IMR-90 (cell line): Measurements from ENCODE around the gene AMPD3. TPM values are rescaled to one million over a fixed set of nuclear protein-coding genes. Genes with fewer than 3 reads are reported as not detected.

Source experiments
- ATAC-seq: fragments of 200-7000 bp; cut with Tn5 transposase; 2 replicates; pipeline ENCODE4 v1.9.1; 2020; ENCODE audit warnings: low read depth, mild to moderate bottlenecking, moderate library complexity
- BruUV-seq: library from RNA; stranded (reverse); fragments of 400-500 nt; replicated peaks from 2 replicates; lab custom pipeline; 2021; lab: Mats Ljungman, UMichigan
- CTCF ChIA-PET: fragments of 300-600 bp; formaldehyde crosslinking; extraction: SDS; loops from one replicate; lab custom pipeline; 2021; ENCODE audit warnings: antibody characterized with exemption; lab: Yijun Ruan, JAX
- POLR2A ChIA-PET: fragments of 300-600 bp; sonication (Branson Sonifier 250); formaldehyde crosslinking; loops from one replicate; lab custom pipeline; 2022; ENCODE audit warnings: antibody characterized with exemption; ENCODE audit not compliant: unreplicated experiment; lab: Charles Lee
- DNase-seq: peaks from one replicate; pipeline ENCODE4 v3.0.0; 2013
- H2AFZ ChIP-seq: replicated peaks from 2 replicates; pipeline ENCODE3; 2013; ENCODE audit warnings: low read length, mild to moderate bottlenecking; ENCODE audit not compliant: poor library complexity
- H2AK5ac ChIP-seq: 2 replicates; pipeline ENCODE4 v1.6.1; 2013; ENCODE audit warnings: low read depth, low read length, inconsistent platforms
- H2AK9ac ChIP-seq: replicated peaks from 2 replicates; pipeline ENCODE3; 2013; ENCODE audit warnings: mild to moderate bottlenecking, low read depth, low read length, moderate library complexity; ENCODE audit not compliant: poor library complexity
- H2BK120ac ChIP-seq: 2 replicates; pipeline ENCODE4 v1.6.1; 2013; ENCODE audit warnings: low read depth, low read length, inconsistent platforms
- H2BK15ac ChIP-seq: 3 replicates; pipeline ENCODE4 v1.6.1; 2013; ENCODE audit warnings: low read depth, low read length, inconsistent platforms
- H2BK20ac ChIP-seq: 2 replicates; pipeline ENCODE4 v1.6.1; 2013; ENCODE audit warnings: low read depth, mild to moderate bottlenecking, inconsistent platforms, low read length, moderate library complexity
- H2BK5ac ChIP-seq: 2 replicates; pipeline ENCODE4 v1.6.1; 2013; ENCODE audit warnings: mild to moderate bottlenecking, low read depth, low read length, inconsistent platforms; ENCODE audit not compliant: poor library complexity, severe bottlenecking
- H3K14ac ChIP-seq: replicated peaks from 2 replicates; pipeline ENCODE4 v1.6.1; 2013; ENCODE audit warnings: low read depth, low read length, inconsistent platforms
- H3K18ac ChIP-seq: 2 replicates; pipeline ENCODE4 v1.6.1; 2013; ENCODE audit warnings: low read depth, low read length, control low read depth
- H3K23ac ChIP-seq: 2 replicates; pipeline ENCODE4 v1.6.1; 2013; ENCODE audit warnings: low read depth, low read length, inconsistent platforms
- H3K27ac ChIP-seq: 2 replicates; pipeline ENCODE4 v1.5.1; 2013; ENCODE audit warnings: mild to moderate bottlenecking, control low read depth, low read length; ENCODE audit not compliant: insufficient read depth
- H3K27me3 ChIP-seq: 2 replicates; pipeline ENCODE4 v1.6.1; 2013; ENCODE audit warnings: low read length; ENCODE audit not compliant: control insufficient read depth, insufficient read depth
- H3K36me3 ChIP-seq: 2 replicates; pipeline ENCODE4 v1.6.1; 2013; ENCODE audit warnings: low read length, mixed read lengths; ENCODE audit not compliant: control insufficient read depth, insufficient read depth
- H3K4ac ChIP-seq: 2 replicates; pipeline ENCODE4 v1.6.1; 2013; ENCODE audit warnings: low read depth, low read length, inconsistent platforms
- H3K4me1 ChIP-seq: 2 replicates; pipeline ENCODE4 v1.6.1; 2013; ENCODE audit warnings: low read length, mixed read lengths; ENCODE audit not compliant: control insufficient read depth, insufficient read depth
- H3K4me2 ChIP-seq: 2 replicates; pipeline ENCODE4 v1.6.1; 2013; ENCODE audit warnings: low read depth, mild to moderate bottlenecking, control low read depth, low read length, moderate library complexity
- H3K4me3 ChIP-seq: 2 replicates; pipeline ENCODE4 v1.5.1; 2013; ENCODE audit warnings: low read depth, mild to moderate bottlenecking, control low read depth, low read length, moderate library complexity; ENCODE audit not compliant: insufficient read depth
- H3K56ac ChIP-seq: 2 replicates; pipeline ENCODE4 v1.6.1; 2013; ENCODE audit warnings: low read length, inconsistent platforms; ENCODE audit not compliant: insufficient read depth; ENCODE audit errors: extremely low read depth
- H3K79me1 ChIP-seq, 2 experiments: 2 replicates each; pipeline ENCODE4 v1.6.1; 2013; ENCODE audit warnings: low read length in 2 of 2, inconsistent platforms in 1 of 2, low read depth in 1 of 2
- H3K9ac ChIP-seq: 2 replicates; pipeline ENCODE4 v1.6.1; 2013; ENCODE audit warnings: low read depth, low read length, control low read depth
- H3K9me1 ChIP-seq: 2 replicates; pipeline ENCODE4 v1.6.1; 2013; ENCODE audit warnings: low read length, inconsistent platforms; ENCODE audit not compliant: insufficient read depth
- H3K9me3 ChIP-seq: 2 replicates; pipeline ENCODE4 v1.6.1; 2013; ENCODE audit warnings: low read length; ENCODE audit not compliant: control insufficient read depth, insufficient read depth
- H4K20me1 ChIP-seq: 2 replicates; pipeline ENCODE4 v1.6.1; 2013; ENCODE audit warnings: low read length, inconsistent platforms; ENCODE audit not compliant: insufficient read depth
- H4K5ac ChIP-seq: 2 replicates; pipeline ENCODE4 v1.6.1; 2013; ENCODE audit warnings: mild to moderate bottlenecking, low read depth, low read length, control low read depth
- H4K8ac ChIP-seq, 2 experiments: 2 replicates each; pipeline ENCODE4 v1.6.1; 2013; ENCODE audit warnings: low read depth in 2 of 2, low read length in 2 of 2, control low read depth in 1 of 2, inconsistent platforms in 1 of 2
- H4K91ac ChIP-seq: 2 replicates; pipeline ENCODE4 v1.6.1; 2013; ENCODE audit warnings: low read depth, low read length, inconsistent platforms; ENCODE audit not compliant: insufficient read depth
- MAFK ChIP-seq: IDR thresholded peaks from 2 replicates; pipeline ENCODE4 v1.6.1; 2012; ENCODE audit warnings: low read depth, low read length, improper control_type of control experiment
- SMC3 ChIP-seq: fragments of 150-350 bp; IDR thresholded peaks from 2 replicates; pipeline ENCODE4 v1.6.1; 2016; ENCODE audit warnings: low read depth, mild to moderate bottlenecking, antibody characterized with exemption, low read length, moderate library complexity
- dilution Hi-C: fragments of 300-500 bp; cut with HindIII; formaldehyde crosslinking; loops from one replicate; pipeline ENCODE4 v1.14.3; 2018; ENCODE audit warnings: low sequenced_read_pairs; ENCODE audit not compliant: unreplicated experiment
- in situ Hi-C: fragments of 300-500 bp; cut with MboI; formaldehyde crosslinking; loops from 3 replicates; pipeline ENCODE4 v1.14.3; 2019; ENCODE audit warnings: low sequenced_read_pairs, inconsistent platforms, mixed read lengths
- intact Hi-C: fragments of 100-400 bp; cut with micrococcal nuclease; formaldehyde crosslinking; loops from 2 replicates; pipeline ENCODE4 v1.10.0; 2022
- polyA plus RNA-seq, 3 experiments: library from polyadenylated mRNA; depleted of rRNA; stranded (reverse); fragments of >200 nt; gene quantifications; 2 replicates each; pipeline ENCODE4 v1.2.3, GENCODE V29; 2012; ENCODE audit warnings: low replicate concordance in 1 of 3
- total RNA-seq: library from RNA; depleted of rRNA; stranded (reverse); fragments of >200 nt; gene quantifications from 2 replicates; pipeline ENCODE4 v1.2.3, GENCODE V29; 2012

AMPD3 gene
- total and polyA plus RNA-seq, 2 of the 4 experiments (the other 2 are of a cell fraction) = 8.6 to 12.1 TPM

DNA sequence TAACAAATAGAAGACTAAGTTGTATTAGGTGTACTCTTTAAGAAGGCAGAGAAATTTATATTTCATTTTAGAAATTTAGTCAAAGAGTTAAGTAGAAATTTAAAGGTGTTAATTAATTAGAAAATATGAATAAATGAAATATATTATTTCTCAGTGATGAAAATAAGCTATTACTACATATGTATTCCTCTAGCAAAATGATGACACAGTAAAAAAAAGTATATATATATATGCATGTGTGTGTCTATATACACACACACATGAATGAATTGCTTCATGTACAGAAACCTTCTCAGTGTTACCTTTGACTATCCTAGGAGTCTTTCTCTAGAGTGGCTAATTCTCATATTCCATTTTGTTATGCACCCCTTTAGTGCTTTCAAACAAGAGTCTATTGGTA is 78.3 kb downstream of the AMPD3 start:
- Histone ChIP-seq H3K56ac (no peak overlapping the region), H2BK5ac (no peak overlapping the region), H2AFZ (no peak overlapping the region), H3K27me3 (no peaks in the 10 kb centered on the region), H3K9ac (no peak overlapping the region), H2BK15ac (no peak overlapping the region), H3K4me1 (peaks cover 5% of the 10 kb centered on the region; the same call in 1 of the 2 replicates), H2BK120ac (no peak overlapping the region), H3K4me3 (no peak overlapping the region), H3K4me2 (no peak overlapping the region), H2AK9ac (no peak overlapping the region), H3K36me3 (peaks cover 4% of the 10 kb centered on the region), H4K20me1 (no peaks in the 10 kb centered on the region; the same call in 1 of the 2 replicates), H2BK20ac (no peak overlapping the region), H3K9me1 (peaks cover 2% of the 10 kb centered on the region), H3K14ac (no peak overlapping the region), H3K18ac (no peak overlapping the region), H2AK5ac (no peak overlapping the region), H4K5ac (no peak overlapping the region), H4K91ac (no peak overlapping the region), H3K23ac (no peak overlapping the region), H4K8ac (no peak overlapping the region), H3K4ac (no peak overlapping the region), H3K27ac (no peak overlapping the region), H3K9me3 (no peaks in the 10 kb centered on the region), H3K79me1 (peaks cover 17 to 27% of the 10 kb centered on the region in 2 experiments)
- POLR2A ChIA-PET = no interaction called here
- DNase-seq (no peak), ATAC-seq (no peak)
- intact Hi-C loops (no loop called here), dilution Hi-C loops (no loop called here), in situ Hi-C loops (no loop called here)
- BruUV-seq = no TSS peak
- TF ChIP-seq MAFK (peak; percentile 31; the same call in 1 of the 2 replicates), SMC3 (no peak)
- CTCF ChIA-PET = interaction anchor here (0.6 kb wide), 1 partner anchor 41 kb away, joined by 3 read pairs; no protein-coding TSS in a partner anchor
